ENCODE data around the gene THAP4. TPM values are rescaled to one million over a fixed set of nuclear protein-coding genes. Genes with fewer than 3 reads are reported as not detected.

Gene THAP4
- total RNA-seq, 1 experiment from 2014 or later: 88.6 TPM

- DNase-seq (ENCODE audit: low spot score) (no peak), ATAC-seq (no peak)
- H3K27me3 Mint-ChIP-seq (ENCODE audit: low read depth): no peaks in the 10 kb centered on the region
- TF ChIP-seq FOXJ3 (CRISPR knock-in tag; IDR thresholded peaks at IDR 0.05; ENCODE audit: borderline replicate concordance) (no peak), ZNF281 (CRISPR knock-in tag; IDR thresholded peaks at IDR 0.05) (no peak), ZNF671 (CRISPR knock-in tag; IDR thresholded peaks at IDR 0.05) (no peak), HMGA2 (CRISPR knock-in tag; IDR thresholded peaks at IDR 0.05) (no peak), ESRRA (CRISPR knock-in tag; IDR thresholded peaks at IDR 0.05; ENCODE audit: borderline replicate concordance) (no peak)
- H3K4me1 Mint-ChIP-seq: no peaks in the 10 kb centered on the region
- CTCF ChIA-PET: interaction anchor here (0.6 to 2.1 kb wide), 3 partner anchors 12 to 687 kb away, joined by 3 to 11 read pairs (median 3); no protein-coding TSS in a partner anchor
- H3K27ac Mint-ChIP-seq: peak overlapping the region; percentile 31; the same call in 1 of the 2 replicates
- H3K4me3 Mint-ChIP-seq: no peak overlapping the region
- H3K9me3 Mint-ChIP-seq: no peaks in the 10 kb centered on the region
- H3K36me3 Mint-ChIP-seq: peaks cover 44% of the 10 kb centered on the region
- POLR2A ChIA-PET: no interaction called here
Observed at GRCh38 chr2:241597561-241597960, 39.4 kb downstream of the THAP4 start.

- ChIA-PET POLR2A (no interaction called here), CTCF (interaction anchor here (0.6 to 1.7 kb wide), 14 partner anchors 11 to 204 kb away, joined by 3 to 9 read pairs (median 4); partner anchors contain the start of genes BOK, D2HGDH and ING5)
- TF ChIP-seq HMGA2 (CRISPR knock-in tag; IDR thresholded peaks at IDR 0.05): no peak
- TF ChIP-seq GRHL2 (CRISPR knock-in tag; IDR thresholded peaks at IDR 0.05; ENCODE audit: insufficient replicate concordance, severe bottlenecking): no peak
- no peak for TF ChIP-seq NR2C2 (CRISPR knock-in tag; IDR thresholded peaks at IDR 0.05)
- no peak for TF ChIP-seq FOXP1 (CRISPR knock-in tag; IDR thresholded peaks at IDR 0.05; ENCODE audit: borderline replicate concordance)
- no peaks in the 10 kb centered on the region for H3K4me1 Mint-ChIP-seq
- peaks cover 31% of the 10 kb centered on the region for H3K36me3 Mint-ChIP-seq
- H3K4me3 Mint-ChIP-seq: no peak overlapping the region
- peak overlapping the region; percentile 65; the same call in 1 of the 2 replicates for H3K27ac Mint-ChIP-seq
- H3K9me3 Mint-ChIP-seq: no peaks in the 10 kb centered on the region
- H3K27me3 Mint-ChIP-seq (ENCODE audit: low read depth): no peaks in the 10 kb centered on the region
- peak; percentile 92 for ATAC-seq
- DNase-seq (ENCODE audit: low spot score): peak; percentile 50
Observed at GRCh38 chr2:241595600-241596140, 41.3 kb downstream of the THAP4 start.

GRCh38 chr2:241593271-241593670, 43.7 kb downstream of the THAP4 start:
- H3K27me3 Mint-ChIP-seq (ENCODE audit: low read depth): no peaks in the 10 kb centered on the region
- ATAC-seq (no peak), DNase-seq (ENCODE audit: low spot score) (no peak)
- ChIA-PET CTCF (interaction anchor here (1.3 kb wide), 1 partner anchor 13 kb away, joined by 3 read pairs; no protein-coding TSS in a partner anchor), POLR2A (no interaction called here)
- H3K4me1 Mint-ChIP-seq: peaks cover 7% of the 10 kb centered on the region; the same call in 1 of the 2 replicates
- no peak overlapping the region for H3K4me3 Mint-ChIP-seq
- H3K36me3 Mint-ChIP-seq: peaks cover 18% of the 10 kb centered on the region
- peaks cover 14% of the 10 kb centered on the region for H3K9me3 Mint-ChIP-seq
- no peak overlapping the region for H3K27ac Mint-ChIP-seq
- TF ChIP-seq USF1 (CRISPR knock-in tag; IDR thresholded peaks at IDR 0.05) (no peak), ATF1 (CRISPR knock-in tag; IDR thresholded peaks at IDR 0.05) (no peak), CREB1 (CRISPR knock-in tag; IDR thresholded peaks at IDR 0.05) (no peak), ZNF121 (CRISPR knock-in tag; IDR thresholded peaks at IDR 0.05) (no peak), AR (CRISPR knock-in tag; IDR thresholded peaks at IDR 0.05) (no peak), HMGA2 (CRISPR knock-in tag; IDR thresholded peaks at IDR 0.05) (no peak), RORB (CRISPR knock-in tag; IDR thresholded peaks at IDR 0.05) (no peak), AFF4 (CRISPR knock-in tag; IDR thresholded peaks at IDR 0.05; ENCODE audit: borderline replicate concordance) (no peak), TEAD1 (CRISPR knock-in tag; IDR thresholded peaks at IDR 0.05) (no peak), ZSCAN18 (CRISPR knock-in tag; IDR thresholded peaks at IDR 0.05) (no peak), ZNF671 (CRISPR knock-in tag; IDR thresholded peaks at IDR 0.05) (no peak)

Data from WTC11 (cell line).